Activated naive CD8-positive, alpha-beta T cell treated with anti-CD3 and anti-CD28 coated beads for 36 hours (primary cell): ENCODE measurements around the gene ARHGEF16. TPM values are rescaled to one million over a fixed set of nuclear protein-coding genes. Genes with fewer than 3 reads are reported as not detected.

ENCODE experiments used
- DNase-seq: peaks from one replicate; pipeline ENCODE4 v3.0.0; 2021
- H3K27ac Mint-ChIP-seq: one replicate; pipeline ENCODE4 v1.8.0; 2022; ENCODE audit warnings: mild to moderate bottlenecking, moderate library complexity, mixed read lengths
- H3K27me3 Mint-ChIP-seq: one replicate; pipeline ENCODE4 v1.8.0; 2022; ENCODE audit warnings: mild to moderate bottlenecking, mixed read lengths
- H3K36me3 Mint-ChIP-seq: one replicate; pipeline ENCODE4 v1.8.0; 2021; ENCODE audit warnings: mild to moderate bottlenecking, mixed read lengths
- H3K4me1 Mint-ChIP-seq: one replicate; pipeline ENCODE4 v1.8.0; 2021; ENCODE audit warnings: mixed read lengths
- H3K4me3 Mint-ChIP-seq: one replicate; pipeline ENCODE4 v1.8.0; 2022; ENCODE audit warnings: mild to moderate bottlenecking, moderate library complexity, mixed read lengths
- H3K9me3 Mint-ChIP-seq: one replicate; pipeline ENCODE4 v1.8.0; 2022; ENCODE audit warnings: mixed read lengths
- total RNA-seq, 2 experiments: library from RNA; stranded (reverse); gene quantifications; one replicate each; pipeline ENCODE4 v1.2.3, GENCODE V29; 2021

The ARHGEF16 gene
- total RNA-seq, 2 experiments from 2014 or later = 0.12 TPM; not detected in 1

- H3K4me3 Mint-ChIP-seq = no peak overlapping the region
- no peaks in the 10 kb centered on the region for H3K27me3 Mint-ChIP-seq
- H3K9me3 Mint-ChIP-seq = no peaks in the 10 kb centered on the region
- no peaks in the 10 kb centered on the region for H3K36me3 Mint-ChIP-seq
- no peak overlapping the region for H3K27ac Mint-ChIP-seq
- no peaks in the 10 kb centered on the region for H3K4me1 Mint-ChIP-seq
- DNase-seq = no peak
Observed at GRCh38 chr1:3472088-3472850, 17.8 kb downstream of the ARHGEF16 start.

- Mint-ChIP-seq H3K27me3 (peaks cover 2% of the 10 kb centered on the region), H3K4me3 (no peak overlapping the region), H3K4me1 (no peaks in the 10 kb centered on the region), H3K9me3 (no peaks in the 10 kb centered on the region), H3K27ac (no peak overlapping the region), H3K36me3 (no peaks in the 10 kb centered on the region)
- no peak for DNase-seq
Observed at GRCh38 chr1:3472906-3473305, 18.4 kb downstream of the ARHGEF16 start.

GRCh38 chr1:3473381-3473844 lies 18.9 kb downstream of the ARHGEF16 start:
- DNase-seq = no peak
- Mint-ChIP-seq H3K4me3 (no peak overlapping the region), H3K9me3 (no peaks in the 10 kb centered on the region), H3K36me3 (no peaks in the 10 kb centered on the region), H3K27ac (no peak overlapping the region), H3K27me3 (peaks cover 5% of the 10 kb centered on the region), H3K4me1 (no peaks in the 10 kb centered on the region)

GRCh38 chr1:3474016-3474415 lies 19.6 kb downstream of the ARHGEF16 start:
- Mint-ChIP-seq H3K4me1 (no peaks in the 10 kb centered on the region), H3K27ac (no peak overlapping the region), H3K36me3 (no peaks in the 10 kb centered on the region), H3K27me3 (peaks cover 5% of the 10 kb centered on the region), H3K4me3 (no peak overlapping the region), H3K9me3 (no peaks in the 10 kb centered on the region)
- no peak for DNase-seq

GRCh38 chr1:3474421-3474820 lies 20.0 kb downstream of the ARHGEF16 start:
- Mint-ChIP-seq H3K36me3 (no peaks in the 10 kb centered on the region), H3K9me3 (no peaks in the 10 kb centered on the region), H3K4me1 (no peaks in the 10 kb centered on the region), H3K27ac (no peak overlapping the region), H3K27me3 (peaks cover 5% of the 10 kb centered on the region), H3K4me3 (no peak overlapping the region)
- no peak for DNase-seq

- H3K27ac Mint-ChIP-seq = no peak overlapping the region
- H3K4me1 Mint-ChIP-seq = no peaks in the 10 kb centered on the region
- no peaks in the 10 kb centered on the region for H3K36me3 Mint-ChIP-seq
- H3K9me3 Mint-ChIP-seq = no peaks in the 10 kb centered on the region
- H3K4me3 Mint-ChIP-seq = no peak overlapping the region
- peaks cover 5% of the 10 kb centered on the region for H3K27me3 Mint-ChIP-seq
- no peak for DNase-seq
Observed at GRCh38 chr1:3475839-3476573, 21.5 kb downstream of the ARHGEF16 start.

GRCh38 chr1:3476666-3477065 lies 22.2 kb downstream of the ARHGEF16 start:
- H3K9me3 Mint-ChIP-seq = no peaks in the 10 kb centered on the region
- peaks cover 5% of the 10 kb centered on the region for H3K27me3 Mint-ChIP-seq
- H3K27ac Mint-ChIP-seq = no peak overlapping the region
- no peaks in the 10 kb centered on the region for H3K36me3 Mint-ChIP-seq
- no peak overlapping the region for H3K4me3 Mint-ChIP-seq
- no peak for DNase-seq
- no peaks in the 10 kb centered on the region for H3K4me1 Mint-ChIP-seq

- H3K36me3 Mint-ChIP-seq = no peaks in the 10 kb centered on the region
- no peaks in the 10 kb centered on the region for H3K4me1 Mint-ChIP-seq
- H3K9me3 Mint-ChIP-seq = no peaks in the 10 kb centered on the region
- H3K27ac Mint-ChIP-seq = no peak overlapping the region
- H3K4me3 Mint-ChIP-seq = no peak overlapping the region
- H3K27me3 Mint-ChIP-seq = peaks cover 5% of the 10 kb centered on the region
- no peak for DNase-seq
Observed at GRCh38 chr1:3477241-3477995, 23.0 kb downstream of the ARHGEF16 start.

GRCh38 chr1:3478187-3478586 lies 23.7 kb downstream of the ARHGEF16 start:
- DNase-seq = no peak
- H3K4me1 Mint-ChIP-seq = no peaks in the 10 kb centered on the region
- H3K9me3 Mint-ChIP-seq = no peaks in the 10 kb centered on the region
- no peak overlapping the region for H3K27ac Mint-ChIP-seq
- H3K27me3 Mint-ChIP-seq = peaks cover 5% of the 10 kb centered on the region
- no peak overlapping the region for H3K4me3 Mint-ChIP-seq
- no peaks in the 10 kb centered on the region for H3K36me3 Mint-ChIP-seq

GRCh38 chr1:3479511-3480368 lies 25.3 kb downstream of the ARHGEF16 start:
- Mint-ChIP-seq H3K27me3 (peaks cover 5% of the 10 kb centered on the region), H3K9me3 (no peaks in the 10 kb centered on the region), H3K4me1 (no peaks in the 10 kb centered on the region), H3K36me3 (no peaks in the 10 kb centered on the region), H3K4me3 (no peak overlapping the region), H3K27ac (no peak overlapping the region)
- DNase-seq = no peak

- Mint-ChIP-seq H3K4me1 (no peaks in the 10 kb centered on the region), H3K27me3 (peaks cover 5% of the 10 kb centered on the region), H3K4me3 (no peak overlapping the region), H3K9me3 (no peaks in the 10 kb centered on the region), H3K36me3 (no peaks in the 10 kb centered on the region), H3K27ac (no peak overlapping the region)
- no peak for DNase-seq
Observed at GRCh38 chr1:3480369-3480719, 25.9 kb downstream of the ARHGEF16 start.

GRCh38 chr1:3481046-3481445 lies 26.6 kb downstream of the ARHGEF16 start:
- Mint-ChIP-seq H3K4me1 (no peaks in the 10 kb centered on the region), H3K27ac (no peak overlapping the region), H3K4me3 (no peak overlapping the region), H3K9me3 (no peaks in the 10 kb centered on the region), H3K36me3 (no peaks in the 10 kb centered on the region), H3K27me3 (peaks cover 5% of the 10 kb centered on the region)
- no peak for DNase-seq

GRCh38 chr1:3481836-3482375 lies 27.4 kb downstream of the ARHGEF16 start:
- no peak for DNase-seq
- Mint-ChIP-seq H3K4me1 (no peaks in the 10 kb centered on the region), H3K36me3 (no peaks in the 10 kb centered on the region), H3K9me3 (no peaks in the 10 kb centered on the region), H3K4me3 (no peak overlapping the region), H3K27ac (no peak overlapping the region), H3K27me3 (peaks cover 5% of the 10 kb centered on the region)

- Mint-ChIP-seq H3K27me3 (peaks cover 5% of the 10 kb centered on the region), H3K27ac (no peak overlapping the region), H3K9me3 (peaks cover 1% of the 10 kb centered on the region), H3K4me1 (no peaks in the 10 kb centered on the region), H3K36me3 (no peaks in the 10 kb centered on the region), H3K4me3 (no peak overlapping the region)
- DNase-seq = peak; percentile 24
Observed at GRCh38 chr1:3482378-3482849, 27.9 kb downstream of the ARHGEF16 start.
